NCI-H2196 (cell line): Measurements from ENCODE around the gene MYL12B.

ENCODE experiments used
- DNase-seq: peaks from one replicate; lab custom pipeline; 2025; ENCODE audit not compliant: unreplicated experiment; lab: John Stamatoyannopoulos, UW

The MYL12B gene

GRCh38 chr18:3260995-3261372 lies 949 bp upstream of the MYL12B start:
- no peak for DNase-seq

- DNase-seq, result no peak
Measured at GRCh38 chr18:3262234-3263131, 550 bp downstream of the MYL12B start.

- no peak for DNase-seq
Measured at GRCh38 chr18:3263132-3263700, 1.3 kb downstream of the MYL12B start.

GRCh38 chr18:3264362-3264761 lies 2.4 kb downstream of the MYL12B start:
- no peak for DNase-seq

GRCh38 chr18:3265564-3266033 lies 3.7 kb downstream of the MYL12B start:
- DNase-seq, result no peak

- DNase-seq, result no peak
Measured at GRCh38 chr18:3266062-3266608, 4.2 kb downstream of the MYL12B start.

GRCh38 chr18:3268306-3268705 lies 6.4 kb downstream of the MYL12B start:
- no peak for DNase-seq

GRCh38 chr18:3269241-3269913 lies 7.4 kb downstream of the MYL12B start:
- no peak for DNase-seq

- DNase-seq, result no peak
Measured at GRCh38 chr18:3269914-3270299, 8.0 kb downstream of the MYL12B start.

GRCh38 chr18:3273042-3273441 lies 11.1 kb downstream of the MYL12B start:
- DNase-seq, result no peak

- peak; percentile 55 for DNase-seq
Measured at GRCh38 chr18:3277643-3278213, 15.8 kb downstream of the MYL12B start.

GRCh38 chr18:3279201-3280185 lies 17.6 kb downstream of the MYL12B start:
- DNase-seq, result no peak

GRCh38 chr18:3281456-3282400 lies 19.8 kb downstream of the MYL12B start:
- peak; percentile 96 for DNase-seq

- DNase-seq, result no peak
Measured at GRCh38 chr18:3283253-3283863, 21.4 kb downstream of the MYL12B start.

- peak; percentile 41 for DNase-seq
Measured at GRCh38 chr18:3283908-3284307, 22.0 kb downstream of the MYL12B start.

GRCh38 chr18:3284501-3284900 lies 22.6 kb downstream of the MYL12B start:
- DNase-seq, result no peak

- no peak for DNase-seq
Measured at GRCh38 chr18:3286159-3286558, 24.2 kb downstream of the MYL12B start.

- DNase-seq, result no peak
Measured at GRCh38 chr18:3293196-3293951, 31.4 kb downstream of the MYL12B start.
